Measurements from ENCODE around the gene RALGDS.

DNA sequence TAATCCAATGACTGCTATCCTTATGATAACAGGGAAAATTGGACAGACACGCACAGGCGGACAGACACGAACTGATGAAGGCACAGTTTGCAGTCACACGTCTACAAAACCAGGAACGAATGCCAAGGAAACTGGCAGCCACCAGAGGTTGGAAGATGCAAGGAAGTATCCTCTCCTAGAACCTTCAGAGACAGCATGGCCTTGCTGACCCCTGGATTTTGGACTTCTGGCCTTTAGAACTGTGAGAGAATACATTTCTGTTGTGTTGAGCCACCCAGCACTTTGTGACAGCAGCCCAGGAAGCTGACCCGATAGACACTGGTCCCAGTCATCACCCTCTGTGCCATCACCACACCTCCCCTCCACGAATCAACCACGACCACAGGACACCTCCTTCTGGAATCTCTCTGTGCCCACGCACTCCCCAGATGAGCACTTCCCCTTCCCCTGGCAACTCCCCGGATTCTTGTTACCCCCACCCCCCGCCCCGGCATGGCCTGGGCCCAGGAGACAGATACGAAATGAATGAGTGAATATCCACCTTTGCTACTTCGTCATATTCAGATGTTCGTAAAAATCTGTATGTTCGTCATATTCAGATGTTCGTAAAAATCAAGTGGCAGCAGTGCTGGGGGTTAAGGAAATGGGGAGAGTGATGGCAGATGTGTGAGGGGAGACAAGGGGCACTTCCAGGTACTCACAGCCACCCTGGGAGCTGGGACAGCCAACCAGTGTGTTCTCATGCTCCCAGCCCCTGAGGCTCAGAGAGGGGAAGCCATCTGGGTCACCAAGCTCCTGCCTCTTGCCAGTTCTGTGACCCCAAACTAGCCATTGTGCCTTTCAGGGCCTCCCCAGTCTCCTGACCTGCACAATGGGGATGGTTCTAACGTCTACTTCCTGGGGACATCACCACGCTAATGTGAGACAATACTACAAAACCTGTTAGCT is 24.1 kb upstream of the RALGDS start:
- TF ChIP-seq, protein P1, sequence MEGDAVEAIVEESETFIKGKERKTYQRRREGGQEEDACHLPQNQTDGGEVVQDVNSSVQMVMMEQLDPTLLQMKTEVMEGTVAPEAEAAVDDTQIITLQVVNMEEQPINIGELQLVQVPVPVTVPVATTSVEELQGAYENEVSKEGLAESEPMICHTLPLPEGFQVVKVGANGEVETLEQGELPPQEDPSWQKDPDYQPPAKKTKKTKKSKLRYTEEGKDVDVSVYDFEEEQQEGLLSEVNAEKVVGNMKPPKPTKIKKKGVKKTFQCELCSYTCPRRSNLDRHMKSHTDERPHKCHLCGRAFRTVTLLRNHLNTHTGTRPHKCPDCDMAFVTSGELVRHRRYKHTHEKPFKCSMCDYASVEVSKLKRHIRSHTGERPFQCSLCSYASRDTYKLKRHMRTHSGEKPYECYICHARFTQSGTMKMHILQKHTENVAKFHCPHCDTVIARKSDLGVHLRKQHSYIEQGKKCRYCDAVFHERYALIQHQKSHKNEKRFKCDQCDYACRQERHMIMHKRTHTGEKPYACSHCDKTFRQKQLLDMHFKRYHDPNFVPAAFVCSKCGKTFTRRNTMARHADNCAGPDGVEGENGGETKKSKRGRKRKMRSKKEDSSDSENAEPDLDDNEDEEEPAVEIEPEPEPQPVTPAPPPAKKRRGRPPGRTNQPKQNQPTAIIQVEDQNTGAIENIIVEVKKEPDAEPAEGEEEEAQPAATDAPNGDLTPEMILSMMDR (IDR thresholded peaks at IDR 0.05; ENCODE audit: low read depth, low read length) = no peak
- no peak for TF ChIP-seq POLR2A (IDR thresholded peaks at IDR 0.05; ENCODE audit: extremely low read depth, insufficient read length)
- TF ChIP-seq, protein P2, sequence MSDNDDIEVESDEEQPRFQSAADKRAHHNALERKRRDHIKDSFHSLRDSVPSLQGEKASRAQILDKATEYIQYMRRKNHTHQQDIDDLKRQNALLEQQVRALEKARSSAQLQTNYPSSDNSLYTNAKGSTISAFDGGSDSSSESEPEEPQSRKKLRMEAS (IDR thresholded peaks at IDR 0.05; ENCODE audit: low read depth, low read length) = no peak
- no peak for TF ChIP-seq MYC (IDR thresholded peaks at IDR 0.05; ENCODE audit: low read depth, low read length)

Measured in NB4 (cell line).